Lower leg skin (tissue), 3 donors: Measurements from ENCODE around the gene SLC44A5.

Experiments
- POLR2A ChIP-seq, 2 donors: fragments of 450-650 bp; IDR thresholded peaks; one replicate each; pipeline ENCODE4 v1.6.1; 2016 to 2017; ENCODE audit warnings: antibody characterized with exemption in 2 of 2, mild to moderate bottlenecking in 1 of 2, moderate library complexity in 1 of 2
- TF ChIP-seq, protein P1 (sequence below), 3 donors: fragments of 450-650 bp; IDR thresholded peaks; one replicate each; pipeline ENCODE4 v1.5.1; 2016; ENCODE audit warnings: antibody characterized with exemption in 3 of 3, mild to moderate bottlenecking in 3 of 3, moderate library complexity in 2 of 3

GRCh38 chr1:75423616-75424015 is 187.3 kb downstream of the SLC44A5 start:
- no peak for TF ChIP-seq POLR2A (IDR thresholded peaks at IDR 0.05)
- TF ChIP-seq, protein P1, sequence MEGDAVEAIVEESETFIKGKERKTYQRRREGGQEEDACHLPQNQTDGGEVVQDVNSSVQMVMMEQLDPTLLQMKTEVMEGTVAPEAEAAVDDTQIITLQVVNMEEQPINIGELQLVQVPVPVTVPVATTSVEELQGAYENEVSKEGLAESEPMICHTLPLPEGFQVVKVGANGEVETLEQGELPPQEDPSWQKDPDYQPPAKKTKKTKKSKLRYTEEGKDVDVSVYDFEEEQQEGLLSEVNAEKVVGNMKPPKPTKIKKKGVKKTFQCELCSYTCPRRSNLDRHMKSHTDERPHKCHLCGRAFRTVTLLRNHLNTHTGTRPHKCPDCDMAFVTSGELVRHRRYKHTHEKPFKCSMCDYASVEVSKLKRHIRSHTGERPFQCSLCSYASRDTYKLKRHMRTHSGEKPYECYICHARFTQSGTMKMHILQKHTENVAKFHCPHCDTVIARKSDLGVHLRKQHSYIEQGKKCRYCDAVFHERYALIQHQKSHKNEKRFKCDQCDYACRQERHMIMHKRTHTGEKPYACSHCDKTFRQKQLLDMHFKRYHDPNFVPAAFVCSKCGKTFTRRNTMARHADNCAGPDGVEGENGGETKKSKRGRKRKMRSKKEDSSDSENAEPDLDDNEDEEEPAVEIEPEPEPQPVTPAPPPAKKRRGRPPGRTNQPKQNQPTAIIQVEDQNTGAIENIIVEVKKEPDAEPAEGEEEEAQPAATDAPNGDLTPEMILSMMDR (IDR thresholded peaks at IDR 0.05): no peak
